Upper lobe of right lung (tissue), 1 donor: ENCODE data around the gene INPP5J. TPM values are rescaled to one million over a fixed set of nuclear protein-coding genes. Genes with fewer than 3 reads are reported as not detected.

Experiments used
- ATAC-seq: fragments of 200-7000 bp; cut with Tn5 transposase; one replicate; pipeline ENCODE4 v1.9.1; 2020; ENCODE audit warnings: mild to moderate bottlenecking, moderate library complexity
- DNase-seq: peaks from one replicate; pipeline ENCODE4 v3.0.0-alpha.2; 2020
- H3K27ac ChIP-seq: fragments of 200-600 bp; one replicate; pipeline ENCODE4 v1.8.0; 2022
- H3K27me3 ChIP-seq: fragments of 200-600 bp; one replicate; pipeline ENCODE4 v1.8.0; 2022; ENCODE audit warnings: mild to moderate bottlenecking
- H3K36me3 ChIP-seq: fragments of 200-600 bp; one replicate; pipeline ENCODE4 v1.8.0; 2022
- H3K4me1 ChIP-seq: fragments of 200-600 bp; one replicate; pipeline ENCODE4 v1.8.0; 2022
- H3K4me3 ChIP-seq: fragments of 200-600 bp; one replicate; pipeline ENCODE4 v1.8.0; 2022; ENCODE audit warnings: mild to moderate bottlenecking
- H3K9me3 ChIP-seq: fragments of 200-600 bp; one replicate; pipeline ENCODE4 v1.8.0; 2022
- intact Hi-C: fragments of 100-400 bp; cut with DNase I; formaldehyde crosslinking; loops from one replicate; pipeline ENCODE4 v1.11.0; 2022
- total RNA-seq: library from RNA; stranded (reverse); fragmentation: NEBNext Ultra II Directional; extraction: Animal tissue kit (Norgen Biotek cat#: 25700); gene quantifications from one replicate; pipeline ENCODE4 v1.2.1, GENCODE V29; 2021
- TF ChIP-seq, protein P1 (sequence below): fragments of 200-600 bp; IDR thresholded peaks from one replicate; pipeline ENCODE4 v1.8.0; 2022; ENCODE audit warnings: antibody characterized with exemption
- donor health status: DM: no; HTN: yes; CAD: no; lungs with severe emphysema.

Gene INPP5J
- total RNA-seq, 1 donor from 2014 or later: 4.5 TPM

DNA sequence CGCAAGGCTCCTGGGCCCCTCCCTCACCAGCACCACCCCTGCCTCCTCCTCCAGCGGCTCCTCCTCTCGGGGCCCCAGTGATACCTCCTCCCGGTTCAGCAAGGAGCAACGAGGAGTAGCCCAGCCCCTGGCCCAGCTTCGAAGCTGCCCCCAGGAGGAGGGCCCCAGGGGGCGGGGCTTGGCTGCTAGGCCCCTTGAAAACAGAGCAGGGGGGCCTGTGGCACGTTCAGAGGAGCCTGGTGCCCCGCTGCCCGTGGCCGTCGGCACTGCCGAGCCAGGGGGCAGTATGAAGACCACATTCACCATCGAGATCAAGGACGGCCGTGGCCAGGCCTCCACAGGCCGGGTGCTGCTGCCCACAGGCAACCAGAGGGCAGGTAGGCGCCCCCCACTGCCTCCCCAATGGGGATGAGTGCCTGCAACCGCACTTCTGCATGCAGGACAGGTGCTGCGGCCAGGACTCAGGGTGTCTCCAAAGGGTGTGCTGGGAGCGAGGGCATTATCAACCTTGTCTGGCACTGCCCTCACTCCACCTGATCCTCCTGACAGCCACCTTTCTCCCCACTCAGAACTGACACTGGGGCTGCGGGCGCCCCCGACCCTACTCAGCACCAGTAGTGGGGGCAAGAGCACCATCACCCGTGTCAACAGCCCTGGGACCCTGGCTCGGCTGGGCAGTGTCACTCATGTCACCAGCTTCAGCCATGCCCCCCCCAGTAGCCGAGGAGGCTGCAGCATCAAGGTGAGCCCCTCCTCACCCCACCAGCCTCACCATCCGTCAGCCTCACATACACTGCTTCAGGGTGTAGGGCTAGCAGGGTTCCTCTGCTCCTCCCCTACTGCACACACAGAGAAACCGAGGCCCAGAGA lies 31.4 kb upstream of the INPP5J start:
- DNase-seq (no peak), ATAC-seq (no peak)
- Histone ChIP-seq H3K9me3 (no peaks in the 10 kb centered on the region), H3K4me3 (no peak overlapping the region), H3K27me3 (no peaks in the 10 kb centered on the region), H3K36me3 (peaks cover 79% of the 10 kb centered on the region), H3K4me1 (peaks cover 5% of the 10 kb centered on the region), H3K27ac (no peak overlapping the region)
- TF ChIP-seq, protein P1, sequence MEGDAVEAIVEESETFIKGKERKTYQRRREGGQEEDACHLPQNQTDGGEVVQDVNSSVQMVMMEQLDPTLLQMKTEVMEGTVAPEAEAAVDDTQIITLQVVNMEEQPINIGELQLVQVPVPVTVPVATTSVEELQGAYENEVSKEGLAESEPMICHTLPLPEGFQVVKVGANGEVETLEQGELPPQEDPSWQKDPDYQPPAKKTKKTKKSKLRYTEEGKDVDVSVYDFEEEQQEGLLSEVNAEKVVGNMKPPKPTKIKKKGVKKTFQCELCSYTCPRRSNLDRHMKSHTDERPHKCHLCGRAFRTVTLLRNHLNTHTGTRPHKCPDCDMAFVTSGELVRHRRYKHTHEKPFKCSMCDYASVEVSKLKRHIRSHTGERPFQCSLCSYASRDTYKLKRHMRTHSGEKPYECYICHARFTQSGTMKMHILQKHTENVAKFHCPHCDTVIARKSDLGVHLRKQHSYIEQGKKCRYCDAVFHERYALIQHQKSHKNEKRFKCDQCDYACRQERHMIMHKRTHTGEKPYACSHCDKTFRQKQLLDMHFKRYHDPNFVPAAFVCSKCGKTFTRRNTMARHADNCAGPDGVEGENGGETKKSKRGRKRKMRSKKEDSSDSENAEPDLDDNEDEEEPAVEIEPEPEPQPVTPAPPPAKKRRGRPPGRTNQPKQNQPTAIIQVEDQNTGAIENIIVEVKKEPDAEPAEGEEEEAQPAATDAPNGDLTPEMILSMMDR: no peak
- intact Hi-C loops: no loop called here

DNA sequence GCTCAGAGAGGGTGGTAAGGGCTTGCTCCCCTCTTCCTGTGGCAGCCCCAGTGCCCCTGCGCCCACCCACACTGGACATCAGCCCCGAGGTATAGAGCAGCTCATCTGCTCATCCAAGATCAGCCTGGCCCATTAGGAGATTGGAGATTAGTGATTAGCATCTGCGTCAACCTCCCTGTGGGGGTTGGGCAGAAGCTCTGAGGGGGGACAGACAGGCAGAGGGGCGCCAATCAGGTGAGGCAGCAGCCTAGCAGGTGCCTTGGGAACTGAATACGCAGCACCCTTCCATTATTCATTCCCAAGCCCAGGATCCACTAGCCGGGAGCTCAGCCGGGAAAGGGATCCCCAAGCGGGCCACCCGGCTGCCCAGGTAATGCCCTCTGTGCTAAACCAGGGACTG lies 30.6 kb upstream of the INPP5J start:
- no peaks in the 10 kb centered on the region for H3K27me3 ChIP-seq
- TF ChIP-seq, protein P1: no peak
- intact Hi-C loops: no loop called here
- no peaks in the 10 kb centered on the region for H3K4me1 ChIP-seq
- no peak overlapping the region for H3K27ac ChIP-seq
- peaks cover 87% of the 10 kb centered on the region for H3K36me3 ChIP-seq
- H3K9me3 ChIP-seq: no peaks in the 10 kb centered on the region
- no peak overlapping the region for H3K4me3 ChIP-seq
- DNase-seq: no peak
- ATAC-seq: no peak

DNA sequence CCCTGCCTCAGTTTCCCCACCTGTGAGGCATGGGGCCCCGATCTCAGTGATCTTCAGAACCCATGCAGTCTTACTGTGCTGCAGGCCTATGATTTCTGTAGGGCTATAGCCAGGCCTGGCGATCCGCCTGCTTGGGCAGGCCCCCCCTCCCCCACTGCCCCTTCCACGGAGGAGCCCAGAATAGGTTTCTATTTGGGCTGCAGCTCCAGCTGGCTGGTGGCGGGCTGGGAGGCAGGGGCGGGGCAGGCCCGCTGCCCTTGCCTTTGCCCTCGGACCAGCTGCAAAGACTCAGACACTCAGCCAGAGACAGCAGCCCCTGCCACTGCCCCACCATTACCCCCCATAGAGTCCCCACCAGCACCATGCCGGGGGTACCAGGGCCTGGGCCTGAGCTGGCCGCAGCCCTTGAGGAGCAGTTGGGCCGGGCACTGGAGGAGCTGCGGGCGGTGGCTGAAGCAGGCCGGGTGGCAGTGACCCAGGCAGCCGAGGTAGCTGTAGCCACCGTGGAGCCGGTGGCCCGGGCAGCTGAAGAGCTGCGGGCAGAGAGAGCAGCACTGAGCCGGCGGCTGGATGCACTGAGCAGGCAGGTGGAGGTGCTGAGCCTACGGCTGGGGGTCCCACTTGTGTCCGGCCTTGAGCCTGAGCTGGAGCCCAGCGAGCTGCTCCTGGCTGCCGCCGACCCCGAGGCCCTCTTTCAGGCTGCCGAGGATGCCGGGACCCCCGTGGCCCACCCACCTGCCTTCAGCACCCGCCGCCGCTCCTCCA lies 29.5 kb upstream of the INPP5J start:
- Histone ChIP-seq H3K36me3 (peaks cover 81% of the 10 kb centered on the region), H3K9me3 (no peaks in the 10 kb centered on the region), H3K27ac (no peak overlapping the region), H3K27me3 (no peaks in the 10 kb centered on the region), H3K4me1 (no peaks in the 10 kb centered on the region), H3K4me3 (no peak overlapping the region)
- intact Hi-C loops: no loop called here
- no peak for DNase-seq
- ATAC-seq: no peak
- TF ChIP-seq, protein P1: no peak

DNA sequence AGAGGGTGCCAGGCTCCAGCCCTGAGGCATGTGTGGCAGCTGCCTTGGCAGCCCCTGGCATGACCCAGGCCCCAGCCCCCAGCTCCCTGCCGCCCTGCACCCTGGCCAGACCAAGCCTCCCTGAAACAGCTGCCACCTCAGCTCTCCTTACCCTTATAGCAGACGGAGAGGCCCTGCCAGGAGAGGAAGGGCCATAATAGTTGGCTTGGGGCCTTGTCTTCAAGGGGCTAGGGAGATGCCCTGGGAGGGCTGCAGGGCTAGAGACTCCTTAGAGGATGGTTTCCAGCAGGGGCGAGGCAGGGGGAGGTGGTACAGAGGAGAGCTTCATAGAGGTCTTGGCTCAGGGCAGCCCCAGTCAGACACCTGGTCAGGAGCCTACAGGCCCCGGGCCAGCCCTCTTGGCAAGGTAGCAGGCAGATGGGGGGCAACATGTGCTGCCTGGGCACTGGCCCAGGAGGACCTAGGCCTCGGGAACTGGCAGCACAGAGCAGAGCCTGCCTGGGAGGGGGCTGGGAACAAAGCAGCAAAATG lies 28.7 kb upstream of the INPP5J start:
- Histone ChIP-seq H3K27me3 (no peaks in the 10 kb centered on the region), H3K9me3 (no peaks in the 10 kb centered on the region), H3K36me3 (peaks cover 77% of the 10 kb centered on the region), H3K27ac (no peak overlapping the region), H3K4me3 (no peak overlapping the region), H3K4me1 (no peaks in the 10 kb centered on the region)
- no peak for ATAC-seq
- TF ChIP-seq, protein P1: no peak
- no peak for DNase-seq
- intact Hi-C loops: no loop called here

DNA sequence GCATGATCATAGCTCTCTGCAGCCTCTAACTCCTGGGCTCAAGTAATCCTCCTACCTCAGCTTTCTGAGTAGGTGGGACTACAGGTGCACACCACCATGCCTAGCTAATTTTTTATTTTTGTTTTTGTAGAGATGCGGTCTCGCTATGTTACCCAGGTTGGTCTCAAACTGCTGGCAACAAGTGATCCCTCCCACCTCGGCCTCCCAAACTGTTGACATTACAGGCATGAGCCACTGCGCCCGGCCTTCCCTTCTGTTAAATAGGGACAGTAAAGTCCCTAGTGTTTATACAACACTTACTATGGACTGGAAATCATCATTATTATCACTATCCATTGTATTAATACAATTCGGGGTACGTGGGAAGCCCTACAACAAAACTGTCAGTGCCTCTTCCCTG lies 28.0 kb upstream of the INPP5J start:
- no peak overlapping the region for H3K27ac ChIP-seq
- ATAC-seq (no peak), DNase-seq (no peak)
- H3K4me3 ChIP-seq: no peak overlapping the region
- no peaks in the 10 kb centered on the region for H3K27me3 ChIP-seq
- H3K9me3 ChIP-seq: no peaks in the 10 kb centered on the region
- intact Hi-C loops: no loop called here
- peaks cover 79% of the 10 kb centered on the region for H3K36me3 ChIP-seq
- TF ChIP-seq, protein P1: no peak
- no peaks in the 10 kb centered on the region for H3K4me1 ChIP-seq
